Breast epithelium (tissue), 4 donors: ENCODE measurements around the gene ALDH7A1. TPM values are rescaled to one million over a fixed set of nuclear protein-coding genes. Genes with fewer than 3 reads are reported as not detected.
"Not testable (repeated sequence)": the region's sequence is repeated elsewhere in the genome, so short reads cannot be mapped to it uniquely, and the experiment has no call there.

Experiments
- DNase-seq, 2 donors: peaks; one replicate each; pipeline ENCODE4 v3.0.0-alpha.2; 2019; ENCODE audit warnings: low spot score in 2 of 2
- H3K27ac ChIP-seq, 2 donors: fragments of 200-600 bp; sonication (generic) in 1 of 2; one replicate each; pipeline ENCODE4 v1.5.1; 2016 to 2019; ENCODE audit warnings: mild to moderate bottlenecking in 1 of 2
- H3K27me3 ChIP-seq, 2 donors: fragments of 200-600 bp; sonication (generic) in 1 of 2; one replicate each; pipeline versions ENCODE4 v1.5.1 to v1.6.0; 2017 to 2019; ENCODE audit warnings: control low read depth in 1 of 2, mild to moderate bottlenecking in 1 of 2
- H3K36me3 ChIP-seq: fragments of 200-600 bp; one replicate; pipeline ENCODE4 v1.5.1; 2019
- H3K4me1 ChIP-seq, 2 donors: fragments of 200-600 bp; sonication (generic); one replicate each; pipeline ENCODE4 v1.5.1; 2016 to 2019; ENCODE audit warnings: control low read depth in 1 of 2
- H3K4me3 ChIP-seq, 3 donors: fragments of 200-600 bp; sonication (generic); 1 replicate in 2 of 3; 2 replicates in 1 of 3; pipeline ENCODE4 v1.5.1; 2016 to 2019; ENCODE audit warnings: mild to moderate bottlenecking in 3 of 3, moderate library complexity in 2 of 3
- H3K9me3 ChIP-seq, 2 donors: fragments of 200-600 bp; sonication (generic) in 1 of 2; one replicate each; pipeline ENCODE4 v1.5.1; 2016 to 2019; ENCODE audit warnings: control low read depth in 1 of 2
- CTCF ChIP-seq, 3 donors: fragments of 450-650 bp; IDR thresholded peaks; one replicate each; pipeline ENCODE4 v1.5.1; 2016 to 2017; ENCODE audit warnings: antibody characterized with exemption in 3 of 3, mild to moderate bottlenecking in 3 of 3, moderate library complexity in 3 of 3
- POLR2A ChIP-seq: fragments of 450-650 bp; IDR thresholded peaks from one replicate; pipeline ENCODE4 v1.6.1; 2016; ENCODE audit warnings: antibody characterized with exemption, mild to moderate bottlenecking, moderate library complexity
- POLR2AphosphoS5 ChIP-seq, 3 donors: sonication (generic); formaldehyde crosslinking; IDR thresholded peaks; one replicate each; pipeline ENCODE4 v1.6.1; 2017; ENCODE audit warnings: antibody characterized with exemption in 3 of 3
- intact Hi-C: fragments of 100-400 bp; cut with DNase I; formaldehyde crosslinking; loops from one replicate; pipeline ENCODE4 v1.15.1; 2023; ENCODE audit warnings: low total_unique reads
- total RNA-seq, 3 donors: library from RNA; depleted of rRNA; stranded (reverse); fragments of >200 nt; gene quantifications; one replicate each; pipeline ENCODE4 v1.1.0, GENCODE V29; 2016

ALDH7A1 gene
- total RNA-seq, 3 donors from 2014 or later, result 38.7 to 83.0 (median 45.2) TPM

- intact Hi-C loops, result no loop called here
- DNase-seq, result no peak
- Histone ChIP-seq H3K27ac (peak overlapping the region; percentile 85 to 88), H3K36me3 (no peaks in the 10 kb centered on the region), H3K4me3 (no peak overlapping the region), H3K27me3 (no peaks in the 10 kb centered on the region), H3K4me1 (peaks cover 0 to 19% of the 10 kb centered on the region in 2 donors), H3K9me3 (no peaks in the 10 kb centered on the region)
- no peak for TF ChIP-seq CTCF (IDR thresholded peaks at IDR 0.05)
- no peak for TF ChIP-seq POLR2AphosphoS5 (IDR thresholded peaks at IDR 0.05)
- TF ChIP-seq POLR2A, result no peak
Measured at GRCh38 chr5:126520593-126520953, 74.4 kb downstream of the ALDH7A1 start.

GRCh38 chr5:126519637-126520592 lies 75.1 kb downstream of the ALDH7A1 start:
- peak overlapping the region; percentile 85 to 88 for H3K27ac ChIP-seq
- H3K36me3 ChIP-seq, result no peaks in the 10 kb centered on the region
- no peaks in the 10 kb centered on the region for H3K9me3 ChIP-seq
- H3K27me3 ChIP-seq, result no peaks in the 10 kb centered on the region
- intact Hi-C loops, result no loop called here
- TF ChIP-seq CTCF (IDR thresholded peaks at IDR 0.05) (no peak), POLR2AphosphoS5 (IDR thresholded peaks at IDR 0.05) (peak; percentile 29 to 66 (median 46))
- H3K4me1 ChIP-seq, result peaks cover 0 to 19% of the 10 kb centered on the region in 2 donors
- H3K4me3 ChIP-seq, result peak overlapping the region in 2 of 3 donors; percentile 23 to 33
- DNase-seq, result no peak

GRCh38 chr5:126519223-126519622 lies 75.8 kb downstream of the ALDH7A1 start:
- Histone ChIP-seq H3K27ac (peak overlapping the region; percentile 87 to 88), H3K4me3 (peak overlapping the region in 1 of 3 donors; percentile 24), H3K4me1 (peaks cover 0 to 15% of the 10 kb centered on the region in 2 donors)
- H3K36me3 ChIP-seq, intact Hi-C loops, H3K9me3 ChIP-seq, H3K27me3 ChIP-seq: not testable (repeated sequence)
- peak in 1 of 2 donors; percentile 89 for DNase-seq

GRCh38 chr5:126516852-126517251 lies 78.2 kb downstream of the ALDH7A1 start:
- H3K36me3 ChIP-seq, result no peaks in the 10 kb centered on the region
- DNase-seq, result no peak
- H3K9me3 ChIP-seq, result no peaks in the 10 kb centered on the region
- peak overlapping the region; percentile 54 to 88 for H3K27ac ChIP-seq
- no peak overlapping the region for H3K4me3 ChIP-seq
- intact Hi-C loops, result no loop called here
- no peaks in the 10 kb centered on the region for H3K27me3 ChIP-seq
- TF ChIP-seq POLR2AphosphoS5 (IDR thresholded peaks at IDR 0.05), result no peak
- no peak for TF ChIP-seq POLR2A
- no peak for TF ChIP-seq CTCF (IDR thresholded peaks at IDR 0.05)
- peaks cover 8 to 13% of the 10 kb centered on the region in 2 donors for H3K4me1 ChIP-seq

GRCh38 chr5:126516133-126516532 lies 78.9 kb downstream of the ALDH7A1 start:
- H3K27ac ChIP-seq, result peak overlapping the region; percentile 54 to 88
- TF ChIP-seq POLR2AphosphoS5 (IDR thresholded peaks at IDR 0.05), result no peak
- no peak for TF ChIP-seq POLR2A
- TF ChIP-seq CTCF (IDR thresholded peaks at IDR 0.05), result no peak

More at GRCh38 chr5:126516133-126516532, 78.9 kb downstream of the ALDH7A1 start:
- no peak for DNase-seq
- H3K9me3 ChIP-seq, result no peaks in the 10 kb centered on the region
- H3K4me3 ChIP-seq, result no peak overlapping the region
- H3K27me3 ChIP-seq, result no peaks in the 10 kb centered on the region
- intact Hi-C loops, result no loop called here
- no peaks in the 10 kb centered on the region for H3K36me3 ChIP-seq
- peaks cover 8 to 11% of the 10 kb centered on the region in 2 donors for H3K4me1 ChIP-seq
